ENCODE measurements around the gene BTN3A1.

DNA sequence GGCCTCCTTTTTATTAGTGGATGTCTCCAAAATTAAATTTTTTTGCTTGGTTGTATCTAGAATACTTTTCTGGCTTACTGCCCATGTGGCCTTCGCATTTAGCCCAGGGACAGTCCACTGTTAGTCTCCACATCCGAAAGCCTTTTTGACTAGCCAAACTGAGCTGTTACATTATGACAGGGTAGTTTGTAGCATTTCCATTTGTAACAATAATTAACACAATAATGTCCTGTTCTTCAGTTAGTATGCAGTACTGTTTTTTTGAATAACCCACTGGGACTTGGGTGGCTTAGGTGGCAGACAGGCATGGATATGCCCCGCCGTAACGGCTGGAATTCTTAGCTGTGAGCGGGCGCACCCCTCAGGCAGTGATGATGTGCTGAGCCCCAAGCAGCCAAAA, 49.8 kb upstream of the BTN3A1 start:
- no peak for TF ChIP-seq ZNF274 (IDR thresholded peaks at IDR 0.05; ENCODE audit: low read depth, low read length)
- no peak for TF ChIP-seq YY1 (IDR thresholded peaks at IDR 0.05; ENCODE audit: insufficient read depth, insufficient read length)

Measured in NT2/D1 (cell line).